ENCODE data around the gene KAZN. TPM values are rescaled to one million over a fixed set of nuclear protein-coding genes. Genes with fewer than 3 reads are reported as not detected.

The KAZN gene
- total and polyA plus RNA-seq, 9 donors: 10.1 to 56.4 (median 27.9) TPM

GRCh38 chr1:14976256-14976655 lies 377.8 kb downstream of the KAZN start:
- H3K4me3 ChIP-seq: no peak overlapping the region
- intact Hi-C loops (cut with DNase I): no loop called here
- no peak for DNase-seq
- no peak for TF ChIP-seq EP300 (IDR thresholded peaks at IDR 0.05)
- TF ChIP-seq, protein P1, sequence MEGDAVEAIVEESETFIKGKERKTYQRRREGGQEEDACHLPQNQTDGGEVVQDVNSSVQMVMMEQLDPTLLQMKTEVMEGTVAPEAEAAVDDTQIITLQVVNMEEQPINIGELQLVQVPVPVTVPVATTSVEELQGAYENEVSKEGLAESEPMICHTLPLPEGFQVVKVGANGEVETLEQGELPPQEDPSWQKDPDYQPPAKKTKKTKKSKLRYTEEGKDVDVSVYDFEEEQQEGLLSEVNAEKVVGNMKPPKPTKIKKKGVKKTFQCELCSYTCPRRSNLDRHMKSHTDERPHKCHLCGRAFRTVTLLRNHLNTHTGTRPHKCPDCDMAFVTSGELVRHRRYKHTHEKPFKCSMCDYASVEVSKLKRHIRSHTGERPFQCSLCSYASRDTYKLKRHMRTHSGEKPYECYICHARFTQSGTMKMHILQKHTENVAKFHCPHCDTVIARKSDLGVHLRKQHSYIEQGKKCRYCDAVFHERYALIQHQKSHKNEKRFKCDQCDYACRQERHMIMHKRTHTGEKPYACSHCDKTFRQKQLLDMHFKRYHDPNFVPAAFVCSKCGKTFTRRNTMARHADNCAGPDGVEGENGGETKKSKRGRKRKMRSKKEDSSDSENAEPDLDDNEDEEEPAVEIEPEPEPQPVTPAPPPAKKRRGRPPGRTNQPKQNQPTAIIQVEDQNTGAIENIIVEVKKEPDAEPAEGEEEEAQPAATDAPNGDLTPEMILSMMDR (IDR thresholded peaks at IDR 0.05): no peak
- no peak for TF ChIP-seq POLR2A (IDR thresholded peaks at IDR 0.05)
- H3K4me1 ChIP-seq (ENCODE audit: insufficient read depth): peaks cover 9% of the 10 kb centered on the region
- H3K9me3 ChIP-seq: no peaks in the 10 kb centered on the region
- H3K27ac ChIP-seq: no peak overlapping the region
- H3K27me3 ChIP-seq: no peaks in the 10 kb centered on the region
- H3K36me3 ChIP-seq: no peaks in the 10 kb centered on the region
- 86 to 92% (median 91%) methylated on average over 13 of the region's 13 CpGs for WGBS, 3 donors

DNA sequence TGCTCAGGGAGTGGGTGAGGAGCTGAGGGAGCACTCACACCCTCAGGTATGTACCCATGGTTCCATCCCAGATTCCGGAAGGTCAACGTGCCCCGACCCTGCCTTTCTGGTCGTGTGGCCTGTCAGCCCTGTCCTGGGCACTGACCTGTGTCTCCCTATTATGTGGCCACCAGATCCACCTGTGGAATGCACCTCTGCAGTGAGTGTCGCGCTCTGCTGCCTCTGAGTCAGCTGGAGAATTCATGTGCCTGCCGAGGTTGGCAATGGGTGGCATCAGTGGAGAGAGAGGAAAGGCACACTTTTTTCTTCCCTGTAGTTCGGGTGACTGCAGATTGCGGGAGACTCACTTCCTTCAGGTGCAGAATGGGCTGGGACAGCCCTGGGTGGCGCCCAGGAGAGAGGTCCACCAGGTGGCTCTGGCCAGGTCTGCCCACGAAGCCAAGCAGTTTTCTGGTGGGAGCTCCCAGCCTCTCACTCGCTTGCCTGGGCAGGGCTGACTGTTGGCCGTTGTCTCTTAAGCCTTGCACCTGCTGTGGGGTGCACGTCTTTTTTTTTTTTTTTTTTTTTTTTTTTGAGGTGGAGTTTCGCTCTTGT lies 378.9 kb downstream of the KAZN start:
- Histone ChIP-seq H3K27me3 (no peaks in the 10 kb centered on the region), H3K36me3 (no peaks in the 10 kb centered on the region), H3K4me3 (no peak overlapping the region), H3K4me1 (ENCODE audit: insufficient read depth) (peaks cover 2% of the 10 kb centered on the region), H3K27ac (no peak overlapping the region), H3K9me3 (no peaks in the 10 kb centered on the region)
- DNase-seq: no peak
- no peak for TF ChIP-seq POLR2A (IDR thresholded peaks at IDR 0.05)
- TF ChIP-seq EP300 (IDR thresholded peaks at IDR 0.05): no peak
- TF ChIP-seq, protein P1 (IDR thresholded peaks at IDR 0.05): no peak
- WGBS, 3 donors: 83 to 87% (median 86%) methylated on average over 15 of the region's 15 CpGs
- intact Hi-C loops (cut with DNase I): no loop called here

GRCh38 chr1:14980621-14981218 lies 382.2 kb downstream of the KAZN start:
- 49 to 56% (median 54%) methylated on average over 17 of the region's 17 CpGs for WGBS, 3 donors
- TF ChIP-seq POLR2A (IDR thresholded peaks at IDR 0.05) (no peak), EP300 (IDR thresholded peaks at IDR 0.05) (no peak)
- TF ChIP-seq, protein P1 (IDR thresholded peaks at IDR 0.05): no peak
- no peaks in the 10 kb centered on the region for H3K27me3 ChIP-seq
- intact Hi-C loops (cut with DNase I): no loop called here
- peak in 2 of 5 donors; percentile 33 to 66 for DNase-seq
- H3K4me3 ChIP-seq: no peak overlapping the region
- H3K9me3 ChIP-seq: no peaks in the 10 kb centered on the region
- H3K36me3 ChIP-seq: no peaks in the 10 kb centered on the region
- H3K27ac ChIP-seq: no peak overlapping the region
- peaks cover 7% of the 10 kb centered on the region for H3K4me1 ChIP-seq (ENCODE audit: insufficient read depth)

GRCh38 chr1:14982029-14982428 lies 383.5 kb downstream of the KAZN start:
- DNase-seq: no peak
- Histone ChIP-seq H3K36me3 (no peaks in the 10 kb centered on the region), H3K27me3 (no peaks in the 10 kb centered on the region), H3K27ac (no peak overlapping the region), H3K9me3 (no peaks in the 10 kb centered on the region), H3K4me1 (ENCODE audit: insufficient read depth) (peaks cover 7% of the 10 kb centered on the region), H3K4me3 (no peak overlapping the region)
- 86 to 91% (median 90%) methylated on average over 14 of the region's 14 CpGs for WGBS, 3 donors
- intact Hi-C loops (cut with DNase I): no loop called here
- TF ChIP-seq, protein P1 (IDR thresholded peaks at IDR 0.05): no peak
- TF ChIP-seq EP300 (IDR thresholded peaks at IDR 0.05) (no peak), POLR2A (IDR thresholded peaks at IDR 0.05) (no peak)
